HL-60 (cell line): ENCODE measurements around the gene IL1R1.

Experiments
- CTCF ChIP-seq: IDR thresholded peaks from one replicate; pipeline ENCODE4 v1.5.1; 2011; ENCODE audit warnings: low read length, control low read depth, inconsistent platforms; ENCODE audit not compliant: insufficient read depth
- REST ChIP-seq: IDR thresholded peaks from 2 replicates; pipeline ENCODE4 v1.6.1; 2012; ENCODE audit warnings: low read depth; ENCODE audit not compliant: insufficient replicate concordance
- SPI1 ChIP-seq: IDR thresholded peaks from 2 replicates; pipeline ENCODE4 v1.6.1; 2012; ENCODE audit warnings: low read depth, mild to moderate bottlenecking, borderline replicate concordance

DNA sequence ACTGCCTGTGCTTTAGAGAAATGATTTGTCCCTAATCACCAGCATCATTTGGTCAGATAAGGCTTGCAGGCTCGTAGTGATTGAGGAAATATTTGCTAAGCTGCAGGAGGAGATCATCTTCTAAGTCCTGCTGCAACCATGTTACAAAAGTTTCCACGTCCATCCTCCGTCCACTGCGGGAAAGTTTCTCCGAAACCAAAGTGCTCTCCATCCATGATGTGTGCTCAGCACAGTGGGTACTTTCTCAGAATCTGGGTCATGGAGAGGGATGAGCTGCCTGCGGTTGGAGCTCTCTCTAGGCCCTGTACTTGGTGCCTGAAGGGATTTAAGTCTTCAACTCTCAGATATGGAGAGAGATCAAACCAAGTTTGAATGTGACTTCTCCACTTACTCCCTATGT lies 83.6 kb downstream of the IL1R1 start:
- TF ChIP-seq CTCF = no peak
- no peak for TF ChIP-seq SPI1
- no peak for TF ChIP-seq REST
